ENCODE data around the gene RASAL1.
A peak's percentile ranks its signal among the peaks of the same experiment; 100 is the strongest.

RASAL1 gene

DNA sequence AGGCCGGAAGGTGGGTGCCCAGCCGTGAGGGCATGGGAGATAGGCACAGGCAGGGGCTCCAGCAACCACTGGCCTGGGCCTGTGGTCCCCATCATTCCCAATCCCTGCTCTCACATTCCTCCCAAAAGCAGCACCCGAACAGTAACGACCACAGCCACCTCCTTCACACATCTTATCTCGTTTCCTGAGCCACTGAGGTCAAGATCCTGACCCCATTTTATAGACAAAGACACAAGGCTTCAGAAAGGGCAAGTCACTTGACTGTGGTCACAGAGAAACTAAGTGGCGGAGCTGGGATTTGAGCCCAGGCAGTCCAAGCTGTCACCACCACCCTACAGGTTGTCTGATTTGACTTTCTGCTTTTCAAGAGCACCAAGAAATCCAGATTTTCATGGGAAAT is 40.2 kb downstream of the RASAL1 start:
- no peak for DNase-seq (ENCODE audit: low read depth)
- H3K4me3 ChIP-seq (ENCODE audit: low read length): no peak overlapping the region
- TF ChIP-seq, protein P1, sequence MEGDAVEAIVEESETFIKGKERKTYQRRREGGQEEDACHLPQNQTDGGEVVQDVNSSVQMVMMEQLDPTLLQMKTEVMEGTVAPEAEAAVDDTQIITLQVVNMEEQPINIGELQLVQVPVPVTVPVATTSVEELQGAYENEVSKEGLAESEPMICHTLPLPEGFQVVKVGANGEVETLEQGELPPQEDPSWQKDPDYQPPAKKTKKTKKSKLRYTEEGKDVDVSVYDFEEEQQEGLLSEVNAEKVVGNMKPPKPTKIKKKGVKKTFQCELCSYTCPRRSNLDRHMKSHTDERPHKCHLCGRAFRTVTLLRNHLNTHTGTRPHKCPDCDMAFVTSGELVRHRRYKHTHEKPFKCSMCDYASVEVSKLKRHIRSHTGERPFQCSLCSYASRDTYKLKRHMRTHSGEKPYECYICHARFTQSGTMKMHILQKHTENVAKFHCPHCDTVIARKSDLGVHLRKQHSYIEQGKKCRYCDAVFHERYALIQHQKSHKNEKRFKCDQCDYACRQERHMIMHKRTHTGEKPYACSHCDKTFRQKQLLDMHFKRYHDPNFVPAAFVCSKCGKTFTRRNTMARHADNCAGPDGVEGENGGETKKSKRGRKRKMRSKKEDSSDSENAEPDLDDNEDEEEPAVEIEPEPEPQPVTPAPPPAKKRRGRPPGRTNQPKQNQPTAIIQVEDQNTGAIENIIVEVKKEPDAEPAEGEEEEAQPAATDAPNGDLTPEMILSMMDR (conservative IDR thresholded peaks at IDR 0.05; ENCODE audit: low read depth, low read length): no peak

DNA sequence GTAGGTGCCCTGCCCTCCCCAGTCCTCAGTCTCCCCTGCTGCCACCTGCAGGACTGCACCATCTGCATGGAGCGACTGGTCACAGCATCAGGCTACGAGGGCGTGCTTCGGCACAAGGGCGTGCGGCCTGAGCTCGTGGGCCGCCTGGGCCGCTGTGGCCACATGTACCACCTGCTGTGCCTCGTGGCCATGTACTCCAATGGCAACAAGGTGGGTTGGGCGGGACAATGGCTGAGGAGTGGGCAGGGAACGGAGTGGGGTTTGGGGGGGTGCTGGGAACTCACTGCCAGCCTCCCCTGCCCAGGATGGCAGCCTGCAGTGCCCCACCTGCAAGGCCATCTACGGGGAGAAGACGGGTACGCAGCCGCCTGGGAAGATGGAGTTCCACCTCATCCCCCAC is 40.8 kb downstream of the RASAL1 start:
- TF ChIP-seq, protein P1 (conservative IDR thresholded peaks at IDR 0.05; ENCODE audit: low read depth, low read length): no peak
- DNase-seq (ENCODE audit: low read depth): no peak
- no peak overlapping the region for H3K4me3 ChIP-seq (ENCODE audit: low read length)

DNA sequence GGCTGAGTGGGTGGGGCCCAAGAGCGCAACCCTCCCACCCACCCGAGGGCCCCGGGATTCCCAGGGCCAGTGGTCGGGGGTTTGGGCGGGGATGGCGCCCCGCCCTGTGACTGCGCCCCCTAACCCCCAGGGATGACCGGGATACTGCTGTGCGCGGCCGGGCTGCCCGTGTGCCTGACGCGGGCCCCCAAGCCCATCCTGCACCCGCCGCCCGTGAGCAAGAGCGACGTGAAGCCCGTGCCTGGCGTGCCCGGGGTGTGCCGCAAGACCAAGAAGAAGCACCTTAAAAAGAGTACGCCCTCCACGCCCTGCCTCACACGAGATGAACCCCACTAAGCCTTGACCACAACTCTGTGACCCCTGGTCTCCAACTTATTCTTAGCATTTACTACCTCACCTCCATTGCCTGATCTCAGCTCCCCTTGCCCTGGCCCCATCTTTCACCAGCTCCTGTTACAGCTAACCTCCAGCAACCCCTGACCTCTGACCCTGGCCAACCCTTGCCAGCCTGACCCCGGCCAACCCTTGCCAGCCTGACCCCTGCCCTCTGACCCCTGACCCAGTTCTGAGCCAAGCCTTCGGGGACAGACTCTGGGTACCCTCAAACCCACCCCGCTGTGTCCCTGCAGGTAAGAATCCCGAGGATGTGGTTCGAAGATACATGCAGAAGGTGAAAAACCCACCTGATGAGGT is 42.0 kb downstream of the RASAL1 start:
- no peak overlapping the region for H3K4me3 ChIP-seq (ENCODE audit: low read length)
- no peak for DNase-seq (ENCODE audit: low read depth)
- TF ChIP-seq, protein P1 (conservative IDR thresholded peaks at IDR 0.05; ENCODE audit: low read depth, low read length): no peak

DNA sequence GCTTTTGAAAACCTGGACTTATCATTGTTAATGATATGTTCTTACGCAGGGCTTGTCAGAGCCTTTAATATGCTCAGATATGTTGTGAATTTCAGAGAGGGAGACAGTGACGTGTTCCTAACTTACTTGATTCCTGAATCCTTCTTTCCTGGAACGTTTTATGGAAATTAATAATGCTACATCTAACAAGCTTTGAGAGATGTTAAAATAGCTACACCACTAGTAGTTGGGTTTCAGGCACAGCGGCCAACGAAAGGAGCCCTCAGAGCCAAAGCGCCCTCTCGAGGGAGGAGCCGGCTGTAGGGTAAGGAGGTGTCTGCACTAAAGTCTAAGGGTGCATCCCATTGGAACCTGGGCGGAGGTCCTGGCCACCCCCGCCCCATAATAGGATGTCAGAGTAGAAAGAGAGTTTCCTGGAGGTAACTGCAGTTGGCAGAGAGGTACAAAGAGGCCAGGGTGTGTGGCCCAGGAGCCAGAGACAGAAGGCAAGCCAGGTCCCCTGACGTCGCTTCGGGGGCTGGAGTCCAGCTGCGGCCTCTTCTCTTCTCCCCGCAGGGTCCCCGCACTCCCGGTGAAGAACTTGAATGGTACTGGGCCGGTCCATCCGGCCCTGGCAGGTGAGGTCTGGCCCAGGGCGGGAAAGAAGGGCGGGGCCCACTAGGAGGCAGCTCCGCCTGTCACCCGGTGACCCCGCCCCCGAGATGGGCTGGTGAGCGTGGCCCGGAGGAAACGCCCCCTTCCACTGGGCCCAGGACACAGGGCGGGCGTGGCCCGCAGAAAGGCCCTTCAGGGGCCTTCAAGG is 42.8 kb downstream of the RASAL1 start:
- TF ChIP-seq, protein P1 (conservative IDR thresholded peaks at IDR 0.05; ENCODE audit: low read depth, low read length): peak; percentile 38
- no peak overlapping the region for H3K4me3 ChIP-seq (ENCODE audit: low read length)
- no peak for DNase-seq (ENCODE audit: low read depth)

DNA sequence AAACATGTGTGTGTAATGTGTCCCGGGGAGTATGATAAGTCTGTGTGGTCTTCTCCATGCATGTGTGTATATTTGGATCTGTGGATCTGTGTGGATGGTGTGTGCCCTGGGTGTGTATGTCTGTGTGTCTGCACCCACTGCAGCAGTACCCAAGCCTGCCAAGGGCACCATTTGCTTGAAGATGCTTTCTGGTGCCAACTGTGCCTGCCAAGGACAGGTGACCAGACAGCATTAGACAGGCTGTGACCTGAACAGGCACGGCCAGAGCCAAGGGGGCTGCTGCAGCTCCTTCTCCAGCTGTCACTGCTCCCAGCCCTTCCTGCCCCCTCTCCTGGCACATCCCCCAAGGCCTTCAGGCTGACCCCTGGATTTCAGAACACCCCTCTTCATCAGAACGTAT is 44.1 kb downstream of the RASAL1 start:
- TF ChIP-seq, protein P1 (conservative IDR thresholded peaks at IDR 0.05; ENCODE audit: low read depth, low read length): no peak
- DNase-seq (ENCODE audit: low read depth): no peak
- H3K4me3 ChIP-seq (ENCODE audit: low read length): no peak overlapping the region

DNA sequence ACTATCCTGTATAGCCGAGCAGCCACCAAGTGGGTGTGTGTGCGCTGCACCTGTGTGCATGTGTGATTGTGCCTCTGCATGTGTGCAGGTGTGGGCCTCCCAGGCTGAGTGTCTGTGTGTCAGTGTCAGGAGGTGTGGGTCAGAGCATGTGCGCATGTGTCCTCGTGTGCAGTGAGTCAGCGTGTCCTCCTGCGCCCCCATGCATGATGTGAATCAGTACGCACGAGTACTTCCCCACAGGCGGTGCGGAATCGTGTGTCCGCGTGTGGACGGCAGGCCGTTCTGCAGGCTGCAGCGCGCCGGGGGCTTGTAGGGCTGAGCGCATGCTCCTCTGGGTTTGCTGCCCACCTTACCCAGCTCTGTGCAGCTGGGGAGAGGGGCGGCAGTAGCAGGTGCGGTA is 44.8 kb downstream of the RASAL1 start:
- TF ChIP-seq, protein P1 (conservative IDR thresholded peaks at IDR 0.05; ENCODE audit: low read depth, low read length): no peak

DNA sequence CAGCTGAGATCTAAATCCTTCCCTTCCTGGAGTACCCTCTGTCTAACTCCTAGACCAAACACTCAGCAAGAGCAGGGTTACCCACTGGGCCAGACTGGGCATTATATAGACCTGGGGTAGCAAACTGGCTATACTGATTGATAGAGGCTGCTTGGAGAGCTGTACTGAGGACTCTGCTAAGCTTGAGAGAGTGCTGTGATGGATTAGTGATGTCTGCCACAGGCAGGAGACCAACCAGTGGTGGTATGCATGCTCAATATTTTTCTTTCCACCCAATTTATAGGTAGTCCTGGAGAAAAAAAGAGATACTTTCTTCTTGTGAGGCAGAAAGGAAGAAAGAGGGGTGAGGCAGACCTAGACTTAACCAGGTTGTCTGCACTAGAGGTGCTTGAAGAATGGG is 45.7 kb downstream of the RASAL1 start:
- no peak for DNase-seq (ENCODE audit: low read depth)
- TF ChIP-seq, protein P1 (conservative IDR thresholded peaks at IDR 0.05; ENCODE audit: low read depth, low read length): no peak
- no peak overlapping the region for H3K4me3 ChIP-seq (ENCODE audit: low read length)

More for the DNA sequence above, 44.8 kb downstream of the RASAL1 start:
- DNase-seq (ENCODE audit: low read depth): no peak
- no peak overlapping the region for H3K4me3 ChIP-seq (ENCODE audit: low read length)
